ENCODE measurements around the gene FOXB1.

Gene FOXB1

DNA sequence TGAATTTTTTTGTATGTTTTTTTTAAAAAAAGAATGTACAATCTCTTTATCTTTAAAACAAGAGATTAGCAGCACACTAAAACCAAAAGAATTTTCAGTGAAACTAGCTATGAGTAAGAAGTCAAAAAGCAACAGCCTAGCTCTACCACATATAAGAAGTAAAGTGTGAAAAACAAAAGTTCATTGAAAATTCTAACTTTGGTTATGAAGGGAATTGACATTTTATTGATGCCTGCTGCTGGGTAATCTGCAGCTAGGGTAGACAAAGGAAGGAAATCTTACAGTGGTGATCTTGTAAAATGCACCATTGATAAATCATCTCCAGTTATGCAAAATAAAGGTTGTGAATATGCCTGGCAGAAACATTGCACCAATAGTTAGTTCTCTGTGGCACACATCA lies 37.8 kb upstream of the FOXB1 start:
- Histone ChIP-seq H2BK5ac (ENCODE audit: low read length) (no peak overlapping the region), H4K5ac (ENCODE audit: low read length) (no peak overlapping the region), H3K18ac (ENCODE audit: low read length) (no peak overlapping the region), H3K4me2 (ENCODE audit: low read length) (no peak overlapping the region), H3K27ac (ENCODE audit: low read depth, low read length) (no peak overlapping the region), H3K4me1 (ENCODE audit: control insufficient read depth, low read depth, low read length) (no peaks in the 10 kb centered on the region), H3K27me3 (ENCODE audit: insufficient read depth, low read length, poor library complexity) (no peaks in the 10 kb centered on the region), H3K56ac (ENCODE audit: low read length) (no peak overlapping the region), H4K8ac (ENCODE audit: low read depth, low read length) (no peak overlapping the region), H3K4me3 (ENCODE audit: low read length) (no peak overlapping the region), H3K79me2 (ENCODE audit: control insufficient read depth, insufficient read depth, low read length) (no peaks in the 10 kb centered on the region), H2BK120ac (ENCODE audit: low read depth, low read length) (no peak overlapping the region), H2AK5ac (ENCODE audit: low read length) (no peak overlapping the region), H2BK15ac (replicated peaks; ENCODE audit: low read depth) (no peak overlapping the region), H3K79me1 (ENCODE audit: low read length) (no peaks in the 10 kb centered on the region), H3K36me3 (ENCODE audit: control insufficient read depth, insufficient read depth, low read length) (no peaks in the 10 kb centered on the region), H3K9ac (ENCODE audit: low read length) (no peak overlapping the region), H3K23ac (ENCODE audit: low read length) (no peak overlapping the region), H3K4ac (ENCODE audit: low read depth, low read length) (no peak overlapping the region)
- no peak for DNase-seq

- no peak overlapping the region for H2BK5ac ChIP-seq (ENCODE audit: low read length)
- H3K79me1 ChIP-seq (ENCODE audit: low read length) = no peaks in the 10 kb centered on the region
Measured at GRCh38 chr15:59968314-59968713, 35.8 kb upstream of the FOXB1 start.

DNA sequence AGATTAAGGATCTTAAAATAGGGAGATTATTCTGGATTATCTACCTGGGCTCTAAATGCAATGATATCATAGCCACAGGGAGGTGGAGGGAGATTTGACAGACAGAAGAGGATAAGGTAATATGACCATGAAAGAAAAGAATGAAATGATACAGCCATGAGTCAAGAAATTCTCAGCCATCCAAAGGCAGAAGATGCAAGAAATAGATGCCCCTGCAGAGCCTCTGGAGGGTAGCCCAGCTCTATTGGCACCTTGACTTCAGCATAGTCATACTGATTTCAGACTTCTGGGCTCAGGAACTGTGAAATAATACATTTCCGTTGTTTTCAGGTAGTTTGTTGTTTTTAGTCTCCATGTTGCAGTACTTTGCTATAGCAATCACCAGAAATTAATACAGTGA lies 31.9 kb upstream of the FOXB1 start:
- Histone ChIP-seq H3K23ac (ENCODE audit: low read length) (no peak overlapping the region), H4K8ac (ENCODE audit: low read depth, low read length) (no peak overlapping the region), H3K27me3 (ENCODE audit: insufficient read depth, low read length, poor library complexity) (no peaks in the 10 kb centered on the region), H4K5ac (ENCODE audit: low read length) (no peak overlapping the region), H2AK5ac (ENCODE audit: low read length) (no peak overlapping the region), H3K4me3 (ENCODE audit: low read length) (no peak overlapping the region), H3K18ac (ENCODE audit: low read length) (no peak overlapping the region), H3K27ac (ENCODE audit: low read depth, low read length) (no peak overlapping the region), H2BK5ac (ENCODE audit: low read length) (no peak overlapping the region), H2BK15ac (replicated peaks; ENCODE audit: low read depth) (no peak overlapping the region), H3K36me3 (ENCODE audit: control insufficient read depth, insufficient read depth, low read length) (no peaks in the 10 kb centered on the region), H3K4me2 (ENCODE audit: low read length) (no peak overlapping the region), H3K79me1 (ENCODE audit: low read length) (no peaks in the 10 kb centered on the region), H3K4me1 (ENCODE audit: control insufficient read depth, low read depth, low read length) (no peaks in the 10 kb centered on the region), H2BK120ac (ENCODE audit: low read depth, low read length) (no peak overlapping the region), H3K56ac (ENCODE audit: low read length) (no peak overlapping the region), H3K4ac (ENCODE audit: low read depth, low read length) (no peak overlapping the region), H3K79me2 (ENCODE audit: control insufficient read depth, insufficient read depth, low read length) (no peaks in the 10 kb centered on the region), H3K9ac (ENCODE audit: low read length) (no peak overlapping the region)
- no peak for DNase-seq
- WGBS (ENCODE audit: extremely low coverage, insufficient coverage, low lambda C conversion rate) = no CpG with 5 or more reads among the region's 1 CpG

More at GRCh38 chr15:59968314-59968713, 35.8 kb upstream of the FOXB1 start:
- no peak overlapping the region for H2AK5ac ChIP-seq (ENCODE audit: low read length)
- no peaks in the 10 kb centered on the region for H3K4me1 ChIP-seq (ENCODE audit: control insufficient read depth, low read depth, low read length)
- WGBS (ENCODE audit: extremely low coverage, insufficient coverage, low lambda C conversion rate) = no CpG with 5 or more reads among the region's 2 CpGs
- no peaks in the 10 kb centered on the region for H3K79me2 ChIP-seq (ENCODE audit: control insufficient read depth, insufficient read depth, low read length)
- H3K4ac ChIP-seq (ENCODE audit: low read depth, low read length) = no peak overlapping the region
- no peak overlapping the region for H3K23ac ChIP-seq (ENCODE audit: low read length)
- no peaks in the 10 kb centered on the region for H3K36me3 ChIP-seq (ENCODE audit: control insufficient read depth, insufficient read depth, low read length)
- no peak overlapping the region for H4K8ac ChIP-seq (ENCODE audit: low read depth, low read length)
- H3K56ac ChIP-seq (ENCODE audit: low read length) = no peak overlapping the region
- no peak overlapping the region for H4K5ac ChIP-seq (ENCODE audit: low read length)
- DNase-seq = no peak
- H3K4me3 ChIP-seq (ENCODE audit: low read length) = no peak overlapping the region
- H3K4me2 ChIP-seq (ENCODE audit: low read length) = no peak overlapping the region
- no peak overlapping the region for H3K27ac ChIP-seq (ENCODE audit: low read depth, low read length)
- no peak overlapping the region for H3K18ac ChIP-seq (ENCODE audit: low read length)
- H3K27me3 ChIP-seq (ENCODE audit: insufficient read depth, low read length, poor library complexity) = no peaks in the 10 kb centered on the region
- H3K9ac ChIP-seq (ENCODE audit: low read length) = no peak overlapping the region
- no peak overlapping the region for H2BK120ac ChIP-seq (ENCODE audit: low read depth, low read length)
- no peak overlapping the region for H2BK15ac ChIP-seq (replicated peaks; ENCODE audit: low read depth)

DNA sequence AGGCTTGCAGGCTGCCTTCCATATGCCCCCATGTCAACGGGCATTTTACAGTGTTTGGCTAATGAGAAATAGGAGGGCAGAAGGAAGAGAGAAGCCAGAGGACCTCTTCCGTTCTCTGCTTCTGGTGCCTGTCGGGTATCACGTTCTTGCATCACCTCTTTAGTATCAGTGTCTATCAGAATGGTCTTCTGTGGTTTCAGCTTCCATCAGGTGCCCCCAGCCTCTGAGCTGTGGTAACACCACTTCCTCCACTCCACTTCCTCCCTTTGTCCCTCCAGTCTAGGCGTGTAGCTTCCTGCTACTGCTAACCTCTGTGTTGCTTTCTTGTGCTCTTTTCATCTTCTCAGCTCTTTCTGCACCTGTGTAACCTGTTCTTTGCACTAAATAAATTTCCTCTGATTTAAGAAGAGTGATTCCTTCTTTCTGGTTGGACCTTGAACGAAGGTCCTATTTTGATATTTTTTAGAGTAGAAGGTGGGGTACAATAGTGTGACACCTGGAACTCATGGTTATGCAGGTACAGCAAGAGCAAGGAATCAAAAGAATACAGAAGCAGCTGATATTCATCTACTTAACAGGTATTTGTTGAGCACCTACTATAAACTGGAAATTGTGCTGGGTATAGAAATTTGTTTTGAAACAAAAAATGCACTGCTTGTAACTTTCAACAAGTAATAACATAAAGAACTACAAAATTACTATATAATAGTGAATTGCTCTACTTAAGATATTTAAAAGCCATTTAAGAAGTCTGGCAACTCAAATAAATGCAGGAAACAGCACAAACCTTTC lies 27.4 kb upstream of the FOXB1 start:
- Histone ChIP-seq H2BK5ac (ENCODE audit: low read length) (no peak overlapping the region), H3K23ac (ENCODE audit: low read length) (no peak overlapping the region), H4K5ac (ENCODE audit: low read length) (no peak overlapping the region), H3K9ac (ENCODE audit: low read length) (no peak overlapping the region), H3K56ac (ENCODE audit: low read length) (no peak overlapping the region), H2AK5ac (ENCODE audit: low read length) (no peak overlapping the region), H3K27me3 (ENCODE audit: insufficient read depth, low read length, poor library complexity) (no peaks in the 10 kb centered on the region), H2BK120ac (ENCODE audit: low read depth, low read length) (no peak overlapping the region), H4K8ac (ENCODE audit: low read depth, low read length) (no peak overlapping the region), H2BK15ac (replicated peaks; ENCODE audit: low read depth) (no peak overlapping the region), H3K79me2 (ENCODE audit: control insufficient read depth, insufficient read depth, low read length) (no peaks in the 10 kb centered on the region), H3K79me1 (ENCODE audit: low read length) (no peaks in the 10 kb centered on the region), H3K36me3 (ENCODE audit: control insufficient read depth, insufficient read depth, low read length) (no peaks in the 10 kb centered on the region), H3K18ac (ENCODE audit: low read length) (no peak overlapping the region), H3K4ac (ENCODE audit: low read depth, low read length) (no peak overlapping the region), H3K4me3 (ENCODE audit: low read length) (no peak overlapping the region), H3K27ac (ENCODE audit: low read depth, low read length) (no peak overlapping the region), H3K4me1 (ENCODE audit: control insufficient read depth, low read depth, low read length) (no peaks in the 10 kb centered on the region), H3K4me2 (ENCODE audit: low read length) (no peak overlapping the region)
- WGBS (ENCODE audit: extremely low coverage, insufficient coverage, low lambda C conversion rate) = no CpG with 5 or more reads among the region's 6 CpGs
- DNase-seq = no peak

GRCh38 chr15:59991834-59992233 lies 12.3 kb upstream of the FOXB1 start:
- no peak overlapping the region for H2BK120ac ChIP-seq (ENCODE audit: low read depth, low read length)
- H3K27me3 ChIP-seq (ENCODE audit: insufficient read depth, low read length, poor library complexity) = peaks cover 12% of the 10 kb centered on the region
- H2BK5ac ChIP-seq (ENCODE audit: low read length) = no peak overlapping the region

More at GRCh38 chr15:59991834-59992233, 12.3 kb upstream of the FOXB1 start:
- Histone ChIP-seq H3K23ac (ENCODE audit: low read length) (no peak overlapping the region), H3K9ac (ENCODE audit: low read length) (no peak overlapping the region), H3K36me3 (ENCODE audit: control insufficient read depth, insufficient read depth, low read length) (no peaks in the 10 kb centered on the region), H3K4me2 (ENCODE audit: low read length) (no peak overlapping the region), H3K4ac (ENCODE audit: low read depth, low read length) (no peak overlapping the region), H4K5ac (ENCODE audit: low read length) (no peak overlapping the region), H3K79me1 (ENCODE audit: low read length) (no peaks in the 10 kb centered on the region), H3K4me1 (ENCODE audit: control insufficient read depth, low read depth, low read length) (peaks cover 6% of the 10 kb centered on the region), H3K79me2 (ENCODE audit: control insufficient read depth, insufficient read depth, low read length) (no peaks in the 10 kb centered on the region), H2BK15ac (replicated peaks; ENCODE audit: low read depth) (no peak overlapping the region), H2AK5ac (ENCODE audit: low read length) (no peak overlapping the region), H3K27ac (ENCODE audit: low read depth, low read length) (no peak overlapping the region), H3K4me3 (ENCODE audit: low read length) (no peak overlapping the region), H4K8ac (ENCODE audit: low read depth, low read length) (no peak overlapping the region), H3K18ac (ENCODE audit: low read length) (no peak overlapping the region), H3K56ac (ENCODE audit: low read length) (no peak overlapping the region)
- no peak for DNase-seq
- no CpG with 5 or more reads among the region's 2 CpGs for WGBS (ENCODE audit: extremely low coverage, insufficient coverage, low lambda C conversion rate)
